Panc1 (cell line): ENCODE measurements around the gene LRCH1. TPM values are rescaled to one million over a fixed set of nuclear protein-coding genes. Genes with fewer than 3 reads are reported as not detected.
A peak's percentile ranks its signal among the peaks of the same experiment; 100 is the strongest.

Source experiments
- ATAC-seq: fragments of 200-7000 bp; cut with Tn5 transposase; 2 replicates; pipeline ENCODE4 v1.9.1; 2020; ENCODE audit warnings: mild to moderate bottlenecking, moderate library complexity
- Bru-seq: library from RNA; stranded (reverse); fragments of 400-500 nt; gene quantifications from one replicate; lab custom pipeline; 2021; lab: Mats Ljungman, UMichigan
- BruChase-seq, 2 experiments: library from RNA; stranded (reverse); fragments of 400-500 nt; gene quantifications; one replicate each; lab custom pipeline; 2021; lab: Mats Ljungman, UMichigan
- BruUV-seq: library from RNA; stranded (reverse); fragments of 400-500 nt; replicated peaks from 2 replicates; lab custom pipeline; 2021; lab: Mats Ljungman, UMichigan
- CTCF ChIA-PET: fragments of 300-600 bp; sonication (Branson Sonifier 250); formaldehyde crosslinking; loops from one replicate; lab custom pipeline; 2022; ENCODE audit warnings: antibody characterized with exemption; lab: Charles Lee
- POLR2A ChIA-PET: fragments of 300-600 bp; sonication (Branson Sonifier 250); formaldehyde crosslinking; loops from one replicate; lab custom pipeline; 2022; ENCODE audit warnings: antibody characterized with exemption; lab: Charles Lee
- DNase-seq: peaks from one replicate; pipeline ENCODE4 v3.0.0-alpha.2; 2010; ENCODE audit warnings: low read depth, low spot score
- H3K27ac ChIP-seq: 2 replicates; pipeline ENCODE4 v1.5.1; 2011; ENCODE audit warnings: mild to moderate bottlenecking, low read length, inconsistent platforms
- H3K27me3 ChIP-seq: fragments of 200-500 bp; sonication (Bioruptor generic); 2 replicates; pipeline ENCODE4 v1.6.0; 2014; ENCODE audit warnings: low read length, inconsistent platforms; ENCODE audit not compliant: control insufficient read depth, insufficient read depth
- H3K36me3 ChIP-seq: fragments of 200-500 bp; sonication (Bioruptor generic); 2 replicates; pipeline ENCODE4 v1.5.1; 2014; ENCODE audit warnings: inconsistent platforms, mild to moderate bottlenecking, low read length, moderate library complexity; ENCODE audit not compliant: control insufficient read depth, insufficient read depth
- H3K4me1 ChIP-seq: 2 replicates; pipeline ENCODE4 v1.5.1; 2011; ENCODE audit warnings: inconsistent platforms, mild to moderate bottlenecking, low read length, moderate library complexity; ENCODE audit not compliant: control insufficient read depth, insufficient read depth
- H3K4me3 ChIP-seq, 2 experiments: 2 replicates each; pipeline ENCODE4 v1.5.1; 2011 to 2012; ENCODE audit warnings: low read depth in 2 of 2, low read length in 2 of 2, mild to moderate bottlenecking in 2 of 2, inconsistent platforms in 1 of 2, moderate library complexity in 1 of 2
- H3K9me3 ChIP-seq: fragments of 200-500 bp; sonication (Bioruptor generic); 2 replicates; pipeline ENCODE4 v1.5.1; 2014; ENCODE audit warnings: low read depth, mild to moderate bottlenecking, inconsistent platforms, low read length, moderate library complexity; ENCODE audit not compliant: control insufficient read depth, insufficient read depth
- CTCF ChIP-seq: fragments of 450-650 bp; IDR thresholded peaks from 2 replicates; pipeline ENCODE4 v1.5.1; 2017; ENCODE audit warnings: mild to moderate bottlenecking
- POLR2AphosphoS5 ChIP-seq: IDR thresholded peaks from 2 replicates; pipeline ENCODE4 v1.6.1; 2012; ENCODE audit warnings: mild to moderate bottlenecking, low read depth, low read length, moderate library complexity
- SIN3A ChIP-seq: IDR thresholded peaks from 2 replicates; pipeline ENCODE4 v1.6.1; 2012; ENCODE audit warnings: low read depth, mild to moderate bottlenecking, low read length, moderate library complexity, borderline replicate concordance; ENCODE audit not compliant: insufficient read depth
- TCF7L2 ChIP-seq: IDR thresholded peaks from 2 replicates; pipeline ENCODE4 v1.6.1; 2011; ENCODE audit warnings: mild to moderate bottlenecking, low read depth, low read length, inconsistent platforms
- in situ Hi-C: cut with HindIII; loops from 2 replicates; pipeline ENCODE4 v1.10.0; 2016; ENCODE audit warnings: low sequenced_read_pairs, low pct_unique_long_range_greater_than_20kb
- intact Hi-C: fragments of 100-400 bp; cut with micrococcal nuclease; formaldehyde crosslinking; loops from one replicate; pipeline ENCODE4 v1.10.0; 2022; ENCODE audit not compliant: unreplicated experiment
- long read RNA-seq: library from polyadenylated mRNA; unstranded; transcript quantifications from one replicate; pipeline ENCODE4 v2.0.0, GENCODE V29; 2021; ENCODE audit not compliant: unreplicated experiment
- polyA plus RNA-seq: library from polyadenylated mRNA; unstranded; fragments of >200 nt; gene quantifications from one replicate; pipeline ENCODE4 v1.2.1, GENCODE V29; 2012; ENCODE audit warnings: missing spikeins; ENCODE audit not compliant: insufficient read length
- total RNA-seq: library from RNA; stranded (reverse); gene quantifications from one replicate; pipeline ENCODE4 v1.2.1, GENCODE V29; 2021; ENCODE audit not compliant: unreplicated experiment
- TF ChIP-seq, protein P1 (sequence below), 2 experiments: IDR thresholded peaks; 2 replicates each; pipeline ENCODE4 v1.6.1; 2011 to 2012; ENCODE audit warnings: low read depth in 2 of 2, control low read depth in 1 of 2, low read length in 1 of 2, mild to moderate bottlenecking in 1 of 2, moderate library complexity in 1 of 2; ENCODE audit not compliant: insufficient read depth in 1 of 2

The LRCH1 gene
- total RNA-seq (7.9 TPM), Bru-seq, nascent RNA (percentile 72 among the genes with signal in this experiment), BruChase-seq, experiment 1, labeled RNA remaining after a 2-hour chase (percentile 61 among the genes with signal in this experiment), BruChase-seq, experiment 2, labeled RNA remaining after a 6-hour chase (percentile 56 among the genes with signal in this experiment)
- polyA plus RNA-seq = 5.8 TPM
- long read RNA-seq, full-length matches to known transcripts = 17 of 32 reads
- long read RNA-seq, partial matches to known transcripts = 3 of 32 reads
- long read RNA-seq, other reads (novel, unspliced or antisense) = 12 of 32 reads

GRCh38 chr13:46552889-46553520 lies at the start of gene LRCH1:
Gene LRCH1, plus strand, starts transcription at chr13:46553170. Its CDS starts 227 bp downstream, at chr13:46553397.
- TF ChIP-seq, protein P1, sequence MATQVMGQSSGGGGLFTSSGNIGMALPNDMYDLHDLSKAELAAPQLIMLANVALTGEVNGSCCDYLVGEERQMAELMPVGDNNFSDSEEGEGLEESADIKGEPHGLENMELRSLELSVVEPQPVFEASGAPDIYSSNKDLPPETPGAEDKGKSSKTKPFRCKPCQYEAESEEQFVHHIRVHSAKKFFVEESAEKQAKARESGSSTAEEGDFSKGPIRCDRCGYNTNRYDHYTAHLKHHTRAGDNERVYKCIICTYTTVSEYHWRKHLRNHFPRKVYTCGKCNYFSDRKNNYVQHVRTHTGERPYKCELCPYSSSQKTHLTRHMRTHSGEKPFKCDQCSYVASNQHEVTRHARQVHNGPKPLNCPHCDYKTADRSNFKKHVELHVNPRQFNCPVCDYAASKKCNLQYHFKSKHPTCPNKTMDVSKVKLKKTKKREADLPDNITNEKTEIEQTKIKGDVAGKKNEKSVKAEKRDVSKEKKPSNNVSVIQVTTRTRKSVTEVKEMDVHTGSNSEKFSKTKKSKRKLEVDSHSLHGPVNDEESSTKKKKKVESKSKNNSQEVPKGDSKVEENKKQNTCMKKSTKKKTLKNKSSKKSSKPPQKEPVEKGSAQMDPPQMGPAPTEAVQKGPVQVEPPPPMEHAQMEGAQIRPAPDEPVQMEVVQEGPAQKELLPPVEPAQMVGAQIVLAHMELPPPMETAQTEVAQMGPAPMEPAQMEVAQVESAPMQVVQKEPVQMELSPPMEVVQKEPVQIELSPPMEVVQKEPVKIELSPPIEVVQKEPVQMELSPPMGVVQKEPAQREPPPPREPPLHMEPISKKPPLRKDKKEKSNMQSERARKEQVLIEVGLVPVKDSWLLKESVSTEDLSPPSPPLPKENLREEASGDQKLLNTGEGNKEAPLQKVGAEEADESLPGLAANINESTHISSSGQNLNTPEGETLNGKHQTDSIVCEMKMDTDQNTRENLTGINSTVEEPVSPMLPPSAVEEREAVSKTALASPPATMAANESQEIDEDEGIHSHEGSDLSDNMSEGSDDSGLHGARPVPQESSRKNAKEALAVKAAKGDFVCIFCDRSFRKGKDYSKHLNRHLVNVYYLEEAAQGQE (IDR thresholded peaks at IDR 0.05; ENCODE audit: insufficient read depth in 1 of 2, low read depth in 2 of 2, low read length in 1 of 2) = no peak
- TF ChIP-seq SIN3A (no peak), CTCF (no peak), POLR2AphosphoS5 (no peak), TCF7L2 (no peak)
- intact Hi-C loops = no loop called here
- peak; percentile 93 for ATAC-seq
- H3K27me3 ChIP-seq = no peaks in the 10 kb centered on the region
- peaks cover 5% of the 10 kb centered on the region; the same call in 1 of the 2 replicates for H3K36me3 ChIP-seq
- H3K4me1 ChIP-seq = peaks cover 11% of the 10 kb centered on the region
- H3K9me3 ChIP-seq = no peaks in the 10 kb centered on the region
- no peak for DNase-seq
- ChIA-PET CTCF (interaction anchor here (1.8 kb wide), 1 partner anchor 168 kb away, joined by 12 read pairs; no protein-coding TSS in a partner anchor), POLR2A (interaction anchor here (0.6 kb wide), 1 partner anchor 232 kb away, joined by 7 read pairs; no protein-coding TSS in a partner anchor)
- peak within 1 kb of the TSS; percentile 80 for H3K27ac ChIP-seq
- in situ Hi-C loops = no loop called here
- H3K4me3 ChIP-seq = peak within 1 kb of the TSS; percentile 80
- no TSS peak for BruUV-seq

- no peak for DNase-seq
- no peak for ATAC-seq
- no TSS peak for BruUV-seq
- no peaks in the 10 kb centered on the region for H3K27me3 ChIP-seq
- CTCF ChIA-PET = no interaction called here
- no peak for TF ChIP-seq TCF7L2
- TF ChIP-seq CTCF = no peak
- no peak for TF ChIP-seq SIN3A
- TF ChIP-seq, protein P1 (IDR thresholded peaks at IDR 0.05; ENCODE audit: insufficient read depth in 1 of 2, low read depth in 2 of 2, low read length in 1 of 2) = no peak
- no peak for TF ChIP-seq POLR2AphosphoS5
- intact Hi-C loops (no loop called here), in situ Hi-C loops (no loop called here)
- H3K9me3 ChIP-seq = no peaks in the 10 kb centered on the region
- H3K27ac ChIP-seq = no peak overlapping the region
- H3K4me1 ChIP-seq = no peaks in the 10 kb centered on the region
- no peaks in the 10 kb centered on the region for H3K36me3 ChIP-seq
- POLR2A ChIA-PET = no interaction called here
- no peak overlapping the region for H3K4me3 ChIP-seq
Observed at GRCh38 chr13:46504036-46504435, 48.9 kb upstream of the LRCH1 start.
